ENCODE results near the gene DIAPH2. TPM values are rescaled to one million over a fixed set of nuclear protein-coding genes. Genes with fewer than 3 reads are reported as not detected.

The DIAPH2 gene
- total and polyA plus RNA-seq, 9 donors: 8.1 to 30.9 (median 24.2) TPM

- H3K4me1 ChIP-seq (ENCODE audit: insufficient read depth): no peaks in the 10 kb centered on the region
- intact Hi-C loops (cut with DNase I): no loop called here
- WGBS, 3 donors: 82 to 92% (median 90%) methylated on average over 1 of the region's 1 CpG
Measured at GRCh38 chrX:97211070-97211469, 526.4 kb downstream of the DIAPH2 start.

GRCh38 chrX:97215186-97215585 lies 530.5 kb downstream of the DIAPH2 start:
- no peak for DNase-seq
- no peaks in the 10 kb centered on the region for H3K27me3 ChIP-seq
- H3K9me3 ChIP-seq: no peaks in the 10 kb centered on the region
- no peak overlapping the region for H3K27ac ChIP-seq
- no peaks in the 10 kb centered on the region for H3K4me1 ChIP-seq (ENCODE audit: insufficient read depth)
- intact Hi-C loops (cut with DNase I): no loop called here
- WGBS, 3 donors: 71 to 81% (median 73%) methylated on average over 1 of the region's 1 CpG
- no peak overlapping the region for H3K4me3 ChIP-seq
- no peaks in the 10 kb centered on the region for H3K36me3 ChIP-seq
- TF ChIP-seq POLR2A (IDR thresholded peaks at IDR 0.05): no peak
- TF ChIP-seq EP300 (IDR thresholded peaks at IDR 0.05): no peak
- TF ChIP-seq CTCF (IDR thresholded peaks at IDR 0.05): no peak

More at GRCh38 chrX:97211070-97211469, 526.4 kb downstream of the DIAPH2 start:
- DNase-seq: no peak
- no peaks in the 10 kb centered on the region for H3K27me3 ChIP-seq
- no peaks in the 10 kb centered on the region for H3K36me3 ChIP-seq
- TF ChIP-seq POLR2A (IDR thresholded peaks at IDR 0.05): no peak
- no peak for TF ChIP-seq EP300 (IDR thresholded peaks at IDR 0.05)
- no peak for TF ChIP-seq CTCF (IDR thresholded peaks at IDR 0.05)
- no peaks in the 10 kb centered on the region for H3K9me3 ChIP-seq
- no peak overlapping the region for H3K27ac ChIP-seq
- H3K4me3 ChIP-seq: no peak overlapping the region

GRCh38 chrX:97224148-97224547 lies 539.5 kb downstream of the DIAPH2 start:
- Histone ChIP-seq H3K27me3 (no peaks in the 10 kb centered on the region), H3K4me1 (ENCODE audit: insufficient read depth) (no peaks in the 10 kb centered on the region), H3K4me3 (no peak overlapping the region), H3K27ac (no peak overlapping the region), H3K36me3 (no peaks in the 10 kb centered on the region), H3K9me3 (no peaks in the 10 kb centered on the region)
- no peak for TF ChIP-seq EP300 (IDR thresholded peaks at IDR 0.05)
- no peak for TF ChIP-seq POLR2A (IDR thresholded peaks at IDR 0.05)
- TF ChIP-seq CTCF (IDR thresholded peaks at IDR 0.05): no peak
- intact Hi-C loops (cut with DNase I): no loop called here
- 74 to 90% (median 77%) methylated on average over 1 of the region's 1 CpG for WGBS, 3 donors
- DNase-seq: no peak

GRCh38 chrX:97229318-97229717 lies 544.7 kb downstream of the DIAPH2 start:
- H3K36me3 ChIP-seq: no peaks in the 10 kb centered on the region
- H3K9me3 ChIP-seq: no peaks in the 10 kb centered on the region
- no peaks in the 10 kb centered on the region for H3K4me1 ChIP-seq (ENCODE audit: insufficient read depth)
- no peak for DNase-seq
- no peak for TF ChIP-seq POLR2A (IDR thresholded peaks at IDR 0.05)
- TF ChIP-seq CTCF (IDR thresholded peaks at IDR 0.05): no peak
- TF ChIP-seq EP300 (IDR thresholded peaks at IDR 0.05): no peak
- H3K27me3 ChIP-seq: no peaks in the 10 kb centered on the region
- H3K4me3 ChIP-seq: no peak overlapping the region
- H3K27ac ChIP-seq: no peak overlapping the region
- intact Hi-C loops (cut with DNase I): no loop called here

GRCh38 chrX:97230948-97231347 lies 546.3 kb downstream of the DIAPH2 start:
- no peak for TF ChIP-seq POLR2A (IDR thresholded peaks at IDR 0.05)
- no peak for TF ChIP-seq EP300 (IDR thresholded peaks at IDR 0.05)
- no peak for TF ChIP-seq CTCF (IDR thresholded peaks at IDR 0.05)
- no peak overlapping the region for H3K4me3 ChIP-seq
- WGBS, 3 donors: 79 to 90% (median 79%) methylated on average over 3 of the region's 3 CpGs
- no peaks in the 10 kb centered on the region for H3K27me3 ChIP-seq
- DNase-seq: no peak
- no peak overlapping the region for H3K27ac ChIP-seq
- intact Hi-C loops (cut with DNase I): no loop called here
- no peaks in the 10 kb centered on the region for H3K4me1 ChIP-seq (ENCODE audit: insufficient read depth)
- H3K9me3 ChIP-seq: no peaks in the 10 kb centered on the region
- H3K36me3 ChIP-seq: no peaks in the 10 kb centered on the region
